ENCODE results near the gene IFT57. TPM values are rescaled to one million over a fixed set of nuclear protein-coding genes. Genes with fewer than 3 reads are reported as not detected.

Gene IFT57
- total RNA-seq, 1 donor from 2014 or later: 17.6 TPM

DNA sequence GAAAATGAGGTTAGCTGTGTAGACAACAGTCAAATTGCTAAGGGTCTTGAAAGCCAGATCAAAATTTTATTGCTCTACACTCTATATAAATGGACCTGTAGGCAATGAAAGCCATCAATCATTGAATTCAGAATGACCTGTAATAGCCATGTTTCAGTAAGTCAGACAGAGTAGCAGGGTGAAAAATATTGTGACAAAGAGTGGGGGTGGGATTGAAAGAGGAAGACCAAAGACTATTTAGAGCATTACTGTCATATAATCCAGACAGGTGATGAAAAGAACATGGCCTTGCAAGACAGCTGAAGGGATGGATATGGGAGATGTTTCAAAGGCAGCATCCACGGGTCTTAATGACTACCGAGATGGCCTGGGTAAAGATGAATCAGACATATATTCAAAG is 22.2 kb downstream of the IFT57 start:
- Histone ChIP-seq H3K36me3 (ENCODE audit: control insufficient read depth, insufficient read depth, low read length) (no peaks in the 10 kb centered on the region), H3K27me3 (ENCODE audit: control insufficient read depth, insufficient read depth, low read length) (no peaks in the 10 kb centered on the region), H3K4me3 (ENCODE audit: low read depth, low read length) (no peak overlapping the region)
- FAIRE-seq (no peak), DNase-seq (ENCODE audit: low read depth) (no peak)
- TF ChIP-seq, protein P1, sequence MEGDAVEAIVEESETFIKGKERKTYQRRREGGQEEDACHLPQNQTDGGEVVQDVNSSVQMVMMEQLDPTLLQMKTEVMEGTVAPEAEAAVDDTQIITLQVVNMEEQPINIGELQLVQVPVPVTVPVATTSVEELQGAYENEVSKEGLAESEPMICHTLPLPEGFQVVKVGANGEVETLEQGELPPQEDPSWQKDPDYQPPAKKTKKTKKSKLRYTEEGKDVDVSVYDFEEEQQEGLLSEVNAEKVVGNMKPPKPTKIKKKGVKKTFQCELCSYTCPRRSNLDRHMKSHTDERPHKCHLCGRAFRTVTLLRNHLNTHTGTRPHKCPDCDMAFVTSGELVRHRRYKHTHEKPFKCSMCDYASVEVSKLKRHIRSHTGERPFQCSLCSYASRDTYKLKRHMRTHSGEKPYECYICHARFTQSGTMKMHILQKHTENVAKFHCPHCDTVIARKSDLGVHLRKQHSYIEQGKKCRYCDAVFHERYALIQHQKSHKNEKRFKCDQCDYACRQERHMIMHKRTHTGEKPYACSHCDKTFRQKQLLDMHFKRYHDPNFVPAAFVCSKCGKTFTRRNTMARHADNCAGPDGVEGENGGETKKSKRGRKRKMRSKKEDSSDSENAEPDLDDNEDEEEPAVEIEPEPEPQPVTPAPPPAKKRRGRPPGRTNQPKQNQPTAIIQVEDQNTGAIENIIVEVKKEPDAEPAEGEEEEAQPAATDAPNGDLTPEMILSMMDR (IDR thresholded peaks at IDR 0.05; ENCODE audit: insufficient read depth, low read length, severe bottlenecking): no peak

DNA sequence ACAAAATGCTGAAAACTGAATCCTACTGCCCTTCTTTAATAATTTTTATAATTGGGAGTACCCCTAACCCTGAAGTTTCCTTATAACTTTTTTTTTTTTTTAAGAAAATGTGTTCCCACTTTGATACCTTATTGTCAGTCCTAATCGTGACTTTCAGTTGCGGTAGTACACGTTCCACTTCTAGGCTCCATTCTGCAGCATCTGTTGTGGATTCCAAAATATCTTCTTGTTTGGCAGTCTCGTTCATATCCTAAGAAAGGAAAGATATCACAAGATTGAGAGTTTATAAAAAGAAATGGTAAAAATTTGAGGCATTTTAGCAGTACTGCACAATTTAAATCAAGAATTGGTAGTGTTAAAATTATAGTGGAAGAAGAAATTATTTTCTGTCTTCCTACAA is 30.8 kb downstream of the IFT57 start:
- Histone ChIP-seq H3K27me3 (ENCODE audit: control insufficient read depth, insufficient read depth, low read length) (no peaks in the 10 kb centered on the region), H3K4me3 (ENCODE audit: low read depth, low read length) (no peak overlapping the region), H3K36me3 (ENCODE audit: control insufficient read depth, insufficient read depth, low read length) (no peaks in the 10 kb centered on the region)
- TF ChIP-seq, protein P1 (IDR thresholded peaks at IDR 0.05; ENCODE audit: insufficient read depth, low read length, severe bottlenecking): no peak
- FAIRE-seq (no peak), DNase-seq (ENCODE audit: low read depth) (no peak)

DNA sequence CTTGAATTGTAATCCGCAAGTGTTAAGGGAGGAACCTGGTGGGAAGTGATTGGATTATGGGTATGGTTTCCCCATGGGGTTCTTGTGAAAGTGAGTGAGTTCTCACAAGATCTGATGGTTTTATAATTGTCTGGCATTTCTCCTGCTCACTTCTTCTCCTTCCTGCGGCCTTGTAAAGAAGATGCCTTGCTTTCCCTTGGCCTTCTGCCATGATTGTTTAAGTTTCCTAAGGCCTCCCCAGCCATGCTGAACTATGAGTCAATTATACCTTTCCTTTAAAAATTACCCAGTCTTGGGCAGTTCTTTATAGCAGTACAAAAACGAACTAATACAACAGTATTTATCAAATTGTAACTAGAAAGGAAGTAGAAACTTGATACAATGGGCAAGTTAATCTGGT is 31.9 kb downstream of the IFT57 start:
- Histone ChIP-seq H3K27me3 (ENCODE audit: control insufficient read depth, insufficient read depth, low read length) (no peaks in the 10 kb centered on the region), H3K36me3 (ENCODE audit: control insufficient read depth, insufficient read depth, low read length) (no peaks in the 10 kb centered on the region), H3K4me3 (ENCODE audit: low read depth, low read length) (no peak overlapping the region)
- FAIRE-seq (no peak), DNase-seq (ENCODE audit: low read depth) (no peak)
- TF ChIP-seq, protein P1 (IDR thresholded peaks at IDR 0.05; ENCODE audit: insufficient read depth, low read length, severe bottlenecking): no peak

DNA sequence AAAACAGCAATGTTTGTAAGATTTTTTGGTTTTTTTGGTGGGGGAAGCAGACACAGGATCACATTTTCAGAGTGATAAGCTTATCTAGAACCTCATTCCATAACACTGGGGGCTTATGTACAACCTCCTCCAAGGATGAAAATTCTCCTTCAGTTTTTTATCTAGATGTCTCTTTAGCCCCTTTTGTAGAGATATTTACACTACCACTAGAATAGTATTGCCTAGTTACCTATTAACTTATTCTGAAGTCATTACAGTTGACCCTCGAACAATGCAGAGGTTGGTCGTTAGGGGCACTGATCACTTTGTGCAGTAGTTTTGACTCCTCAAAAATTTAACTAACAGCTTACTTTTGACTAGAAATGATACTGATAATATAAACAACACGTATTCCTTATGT is 32.8 kb downstream of the IFT57 start:
- H3K4me3 ChIP-seq (ENCODE audit: low read depth, low read length): no peak overlapping the region
- no peaks in the 10 kb centered on the region for H3K27me3 ChIP-seq (ENCODE audit: control insufficient read depth, insufficient read depth, low read length)
- H3K36me3 ChIP-seq (ENCODE audit: control insufficient read depth, insufficient read depth, low read length): no peaks in the 10 kb centered on the region
- no peak for DNase-seq (ENCODE audit: low read depth)
- FAIRE-seq: no peak
- TF ChIP-seq, protein P1 (IDR thresholded peaks at IDR 0.05; ENCODE audit: insufficient read depth, low read length, severe bottlenecking): no peak

DNA sequence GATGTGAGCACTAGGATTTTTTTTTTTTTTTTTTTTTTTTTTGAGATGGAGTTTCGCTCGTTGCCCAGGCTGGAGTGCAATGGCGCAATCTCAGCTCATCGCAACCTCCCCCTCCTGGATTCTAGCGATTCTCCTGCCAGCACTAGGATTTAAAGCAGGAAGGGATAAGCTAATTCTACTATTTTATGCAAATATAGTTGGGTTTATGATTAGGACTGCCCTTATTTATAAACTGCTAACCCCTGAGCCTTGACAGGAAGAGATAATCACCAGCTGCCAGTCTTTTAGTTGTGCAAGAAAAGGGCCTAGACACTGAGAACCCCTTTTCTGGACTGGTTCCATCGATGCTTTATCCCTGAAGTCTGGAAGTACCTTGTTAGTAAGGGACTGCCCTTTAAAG is 36.7 kb downstream of the IFT57 start:
- FAIRE-seq: no peak
- DNase-seq (ENCODE audit: low read depth): no peak
- Histone ChIP-seq H3K36me3 (ENCODE audit: control insufficient read depth, insufficient read depth, low read length) (no peaks in the 10 kb centered on the region), H3K27me3 (ENCODE audit: control insufficient read depth, insufficient read depth, low read length) (no peaks in the 10 kb centered on the region), H3K4me3 (ENCODE audit: low read depth, low read length) (no peak overlapping the region)
- TF ChIP-seq, protein P1 (IDR thresholded peaks at IDR 0.05; ENCODE audit: insufficient read depth, low read length, severe bottlenecking): no peak

DNA sequence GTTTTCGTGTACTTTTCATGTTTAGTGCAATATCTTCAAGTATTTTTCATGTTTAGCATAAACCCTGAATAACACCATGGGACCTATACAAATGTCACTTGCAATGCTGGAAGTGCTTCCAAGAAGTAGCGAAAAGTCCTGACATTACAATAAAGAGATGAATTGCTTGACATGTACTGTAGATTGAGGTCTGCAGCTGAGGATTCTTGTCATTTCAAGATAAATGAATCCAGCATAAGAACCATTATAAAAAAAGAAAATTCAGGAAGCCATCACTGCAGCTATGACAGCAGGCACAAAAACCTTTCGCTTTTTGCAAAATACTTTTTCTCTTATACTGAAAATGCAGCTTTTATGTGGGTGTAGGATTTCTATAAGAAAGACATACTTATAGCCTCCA is 37.4 kb downstream of the IFT57 start:
- DNase-seq (ENCODE audit: low read depth) (no peak), FAIRE-seq (no peak)
- H3K36me3 ChIP-seq (ENCODE audit: control insufficient read depth, insufficient read depth, low read length): no peaks in the 10 kb centered on the region
- H3K27me3 ChIP-seq (ENCODE audit: control insufficient read depth, insufficient read depth, low read length): no peaks in the 10 kb centered on the region
- TF ChIP-seq, protein P1 (IDR thresholded peaks at IDR 0.05; ENCODE audit: insufficient read depth, low read length, severe bottlenecking): no peak
- no peak overlapping the region for H3K4me3 ChIP-seq (ENCODE audit: low read depth, low read length)

Measured in bronchial epithelial cell (primary cell).